Chondrocyte (in vitro differentiated cells): ENCODE measurements around the gene ENTR1. TPM values are rescaled to one million over a fixed set of nuclear protein-coding genes. Genes with fewer than 3 reads are reported as not detected.

ENCODE experiments used
- DNase-seq: peaks from one replicate; pipeline ENCODE4 v3.0.0; 2021; ENCODE audit warnings: mixed read lengths, low spot score
- H3K27ac Mint-ChIP-seq: one replicate; pipeline ENCODE4 v1.8.0; 2021; ENCODE audit warnings: mild to moderate bottlenecking, moderate library complexity, mixed read lengths; ENCODE audit not compliant: unreplicated experiment
- H3K27me3 Mint-ChIP-seq: 2 replicates; pipeline ENCODE4 v1.8.0; 2021; ENCODE audit warnings: low read depth, mixed read lengths
- H3K36me3 Mint-ChIP-seq: 2 replicates; pipeline ENCODE4 v1.8.0; 2021; ENCODE audit warnings: low read depth, mixed read lengths
- H3K4me1 Mint-ChIP-seq: 2 replicates; pipeline ENCODE4 v1.8.0; 2021; ENCODE audit warnings: low read depth, mild to moderate bottlenecking, mixed read lengths
- H3K4me3 Mint-ChIP-seq: one replicate; pipeline ENCODE4 v1.8.0; 2021; ENCODE audit warnings: mild to moderate bottlenecking, moderate library complexity, mixed read lengths; ENCODE audit not compliant: unreplicated experiment
- H3K9me3 Mint-ChIP-seq: 2 replicates; pipeline ENCODE4 v1.8.0; 2021; ENCODE audit warnings: low read depth, mixed read lengths
- CTCF ChIP-seq: fragments of 200-600 bp; sonication (generic); IDR thresholded peaks from 2 replicates; pipeline ENCODE4 v1.5.0; 2021; ENCODE audit warnings: antibody characterized with exemption, mild to moderate bottlenecking, moderate library complexity
- total RNA-seq: library from RNA; stranded (reverse); gene quantifications from 3 replicates; pipeline ENCODE4 v1.2.1, GENCODE V29; 2021

Gene ENTR1
- total RNA-seq, 1 donor from 2014 or later, result 49.6 TPM

GRCh38 chr9:136381966-136382513 lies 28.4 kb downstream of the ENTR1 start:
- DNase-seq, result no peak
- H3K4me1 Mint-ChIP-seq, result no peaks in the 10 kb centered on the region
- H3K27ac Mint-ChIP-seq, result no peak overlapping the region
- no peaks in the 10 kb centered on the region for H3K9me3 Mint-ChIP-seq
- H3K27me3 Mint-ChIP-seq, result no peaks in the 10 kb centered on the region
- no peak for TF ChIP-seq CTCF
- no peak overlapping the region for H3K4me3 Mint-ChIP-seq
- H3K36me3 Mint-ChIP-seq, result peaks cover 10% of the 10 kb centered on the region

GRCh38 chr9:136381311-136381710 lies 29.1 kb downstream of the ENTR1 start:
- no peak overlapping the region for H3K27ac Mint-ChIP-seq
- DNase-seq, result no peak
- no peak overlapping the region for H3K4me3 Mint-ChIP-seq
- no peak for TF ChIP-seq CTCF
- no peaks in the 10 kb centered on the region for H3K4me1 Mint-ChIP-seq
- H3K27me3 Mint-ChIP-seq, result no peaks in the 10 kb centered on the region
- H3K36me3 Mint-ChIP-seq, result peaks cover 10% of the 10 kb centered on the region
- H3K9me3 Mint-ChIP-seq, result no peaks in the 10 kb centered on the region

GRCh38 chr9:136380381-136380780 lies 30.0 kb downstream of the ENTR1 start:
- H3K27ac Mint-ChIP-seq, result no peak overlapping the region
- no peak overlapping the region for H3K4me3 Mint-ChIP-seq
- no peaks in the 10 kb centered on the region for H3K27me3 Mint-ChIP-seq
- H3K4me1 Mint-ChIP-seq, result no peaks in the 10 kb centered on the region
- no peak for TF ChIP-seq CTCF
- H3K36me3 Mint-ChIP-seq, result peaks cover 10% of the 10 kb centered on the region
- DNase-seq, result no peak
- H3K9me3 Mint-ChIP-seq, result no peaks in the 10 kb centered on the region

- Mint-ChIP-seq H3K27ac (no peak overlapping the region), H3K4me3 (no peak overlapping the region), H3K27me3 (no peaks in the 10 kb centered on the region), H3K4me1 (no peaks in the 10 kb centered on the region), H3K9me3 (no peaks in the 10 kb centered on the region), H3K36me3 (peaks cover 8% of the 10 kb centered on the region)
- TF ChIP-seq CTCF, result no peak
- DNase-seq, result no peak
Measured at GRCh38 chr9:136379891-136380290, 30.5 kb downstream of the ENTR1 start.

GRCh38 chr9:136379401-136379800 lies 31.0 kb downstream of the ENTR1 start:
- H3K9me3 Mint-ChIP-seq, result no peaks in the 10 kb centered on the region
- H3K4me3 Mint-ChIP-seq, result no peak overlapping the region
- no peak for TF ChIP-seq CTCF
- no peaks in the 10 kb centered on the region for H3K27me3 Mint-ChIP-seq
- no peak overlapping the region for H3K27ac Mint-ChIP-seq
- no peak for DNase-seq
- H3K4me1 Mint-ChIP-seq, result no peaks in the 10 kb centered on the region
- peaks cover 5% of the 10 kb centered on the region for H3K36me3 Mint-ChIP-seq
